Hepatocyte (in vitro differentiated cells): ENCODE results near the gene MYOZ1.

Experiments used
- EZH2 ChIP-seq: fragments of 200-600 bp; sonication (generic); IDR thresholded peaks from 2 replicates; pipeline ENCODE4 v1.6.1; 2016; ENCODE audit warnings: antibody characterized with exemption, mild to moderate bottlenecking, borderline replicate concordance
- EZH2phosphoT487 ChIP-seq: fragments of 200-600 bp; sonication (generic); IDR thresholded peaks from one replicate; pipeline ENCODE4 v1.6.1; 2018; ENCODE audit warnings: antibody characterized with exemption, mild to moderate bottlenecking, low read depth, moderate library complexity; ENCODE audit not compliant: unreplicated experiment, severe bottlenecking
- TF ChIP-seq, protein P1 (sequence below): fragments of 200-600 bp; sonication (generic); IDR thresholded peaks from 2 replicates; pipeline ENCODE4 v1.5.1; 2016; ENCODE audit warnings: antibody characterized with exemption, mild to moderate bottlenecking; ENCODE audit not compliant: poor library complexity

DNA sequence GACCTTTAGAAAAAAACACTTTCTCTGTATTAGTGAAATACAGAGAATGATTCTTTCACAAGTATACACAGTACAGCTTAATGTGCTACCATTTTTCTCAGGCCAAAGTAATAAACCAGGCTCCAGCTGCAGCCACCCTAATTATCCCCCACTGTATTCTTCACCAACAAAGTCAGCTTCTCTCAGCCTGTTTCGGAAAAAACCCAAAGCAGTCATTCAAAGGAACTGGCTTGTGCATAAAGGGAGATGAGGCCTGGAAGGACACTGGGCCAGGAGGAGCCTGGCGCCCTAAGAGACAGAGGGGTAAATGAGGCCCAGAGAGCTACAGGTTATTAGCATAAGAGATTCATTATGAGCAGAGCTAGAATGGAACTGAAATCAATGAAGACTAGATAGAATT, 59.4 kb downstream of the MYOZ1 start:
- TF ChIP-seq, protein P1, sequence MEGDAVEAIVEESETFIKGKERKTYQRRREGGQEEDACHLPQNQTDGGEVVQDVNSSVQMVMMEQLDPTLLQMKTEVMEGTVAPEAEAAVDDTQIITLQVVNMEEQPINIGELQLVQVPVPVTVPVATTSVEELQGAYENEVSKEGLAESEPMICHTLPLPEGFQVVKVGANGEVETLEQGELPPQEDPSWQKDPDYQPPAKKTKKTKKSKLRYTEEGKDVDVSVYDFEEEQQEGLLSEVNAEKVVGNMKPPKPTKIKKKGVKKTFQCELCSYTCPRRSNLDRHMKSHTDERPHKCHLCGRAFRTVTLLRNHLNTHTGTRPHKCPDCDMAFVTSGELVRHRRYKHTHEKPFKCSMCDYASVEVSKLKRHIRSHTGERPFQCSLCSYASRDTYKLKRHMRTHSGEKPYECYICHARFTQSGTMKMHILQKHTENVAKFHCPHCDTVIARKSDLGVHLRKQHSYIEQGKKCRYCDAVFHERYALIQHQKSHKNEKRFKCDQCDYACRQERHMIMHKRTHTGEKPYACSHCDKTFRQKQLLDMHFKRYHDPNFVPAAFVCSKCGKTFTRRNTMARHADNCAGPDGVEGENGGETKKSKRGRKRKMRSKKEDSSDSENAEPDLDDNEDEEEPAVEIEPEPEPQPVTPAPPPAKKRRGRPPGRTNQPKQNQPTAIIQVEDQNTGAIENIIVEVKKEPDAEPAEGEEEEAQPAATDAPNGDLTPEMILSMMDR = no peak
- TF ChIP-seq EZH2 (no peak), EZH2phosphoT487 (no peak)
